IPS DF 6.9 (cell line): ENCODE data around the gene SLC25A15.

ENCODE experiments used
- DNase-seq: peaks from one replicate; pipeline ENCODE4 v3.0.0-alpha.2; 2013; ENCODE audit warnings: low read depth, low spot score
- H3K27ac ChIP-seq: one replicate; pipeline ENCODE4 v1.5.1; 2013; ENCODE audit warnings: low read length, control low read depth
- H3K27me3 ChIP-seq: 2 replicates; pipeline ENCODE4 v1.6.1; 2013; ENCODE audit warnings: mild to moderate bottlenecking, low read length; ENCODE audit not compliant: control insufficient read depth, insufficient read depth
- H3K36me3 ChIP-seq: 2 replicates; pipeline ENCODE4 v1.6.1; 2013; ENCODE audit warnings: low read length; ENCODE audit not compliant: control insufficient read depth, insufficient read depth
- H3K4me1 ChIP-seq: 2 replicates; pipeline ENCODE4 v1.6.1; 2013; ENCODE audit warnings: low read length; ENCODE audit not compliant: control insufficient read depth, insufficient read depth
- H3K4me3 ChIP-seq: 2 replicates; pipeline ENCODE4 v1.5.1; 2013; ENCODE audit warnings: mild to moderate bottlenecking, low read length
- H3K9me3 ChIP-seq: 2 replicates; pipeline ENCODE4 v1.6.1; 2013; ENCODE audit warnings: low read length, inconsistent platforms; ENCODE audit not compliant: control insufficient read depth, insufficient read depth
- WGBS: extraction: QIAGEN DNeasy Blood & Tissue Kit; methylation state at CpG from one replicate; pipeline ENCODE4 v1.1.7; 2013; ENCODE audit warnings: mixed read lengths, missing lambda C conversion rate; ENCODE audit not compliant: insufficient read length, insufficient coverage; 5-methylcytosine and 5-hydroxymethylcytosine counted together

Gene SLC25A15

GRCh38 chr13:40789275-40790153, at the start of gene SLC25A15:
SLC25A15 (plus strand) TSS chr13:40789611; CDS start chr13:40793227, 3,616 bp downstream.
- H3K27ac ChIP-seq = no peak within 1 kb of the TSS
- H3K27me3 ChIP-seq = no peaks in the 10 kb centered on the region
- no peaks in the 10 kb centered on the region for H3K36me3 ChIP-seq
- H3K4me3 ChIP-seq = peak within 1 kb of the TSS; percentile 56; the same call in 1 of the 2 replicates
- no CpG with 5 or more reads among the region's 101 CpGs for WGBS
- DNase-seq = no peak
- H3K9me3 ChIP-seq = no peaks in the 10 kb centered on the region
- no peaks in the 10 kb centered on the region for H3K4me1 ChIP-seq

DNA sequence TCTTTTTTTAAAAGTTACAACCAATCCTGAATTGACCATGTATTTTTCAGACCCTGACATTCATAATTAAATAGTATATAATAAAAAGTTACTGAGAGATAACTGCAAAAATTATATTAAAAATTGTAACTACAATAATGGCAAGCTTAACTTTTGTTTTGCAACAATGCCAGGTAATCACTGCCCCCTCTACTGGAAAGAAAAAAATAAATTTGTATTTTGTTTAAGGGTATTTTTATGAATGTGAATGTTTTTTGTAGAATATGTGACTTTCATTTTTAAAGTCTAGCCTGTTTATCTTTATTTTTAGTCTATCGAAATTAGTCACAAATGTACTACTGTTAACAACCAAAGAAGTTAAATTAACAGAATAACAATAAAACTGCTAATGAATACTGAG, 40.1 kb upstream of the SLC25A15 start:
- Histone ChIP-seq H3K36me3 (peaks cover 6% of the 10 kb centered on the region; the same call in 1 of the 2 replicates), H3K4me1 (no peaks in the 10 kb centered on the region), H3K4me3 (no peak overlapping the region), H3K27ac (no peak overlapping the region), H3K27me3 (no peaks in the 10 kb centered on the region), H3K9me3 (no peaks in the 10 kb centered on the region)
- no CpG with 5 or more reads among the region's 1 CpG for WGBS
- DNase-seq = no peak

GRCh38 chr13:40755082-40755700, 34.2 kb upstream of the SLC25A15 start:
- H3K4me3 ChIP-seq = no peak overlapping the region
- no peaks in the 10 kb centered on the region for H3K9me3 ChIP-seq
- H3K4me1 ChIP-seq = no peaks in the 10 kb centered on the region
- no peaks in the 10 kb centered on the region for H3K27me3 ChIP-seq
- WGBS = no CpG with 5 or more reads among the region's 7 CpGs
- no peak overlapping the region for H3K27ac ChIP-seq
- H3K36me3 ChIP-seq = peaks cover 4% of the 10 kb centered on the region; the same call in 1 of the 2 replicates
- DNase-seq = no peak

DNA sequence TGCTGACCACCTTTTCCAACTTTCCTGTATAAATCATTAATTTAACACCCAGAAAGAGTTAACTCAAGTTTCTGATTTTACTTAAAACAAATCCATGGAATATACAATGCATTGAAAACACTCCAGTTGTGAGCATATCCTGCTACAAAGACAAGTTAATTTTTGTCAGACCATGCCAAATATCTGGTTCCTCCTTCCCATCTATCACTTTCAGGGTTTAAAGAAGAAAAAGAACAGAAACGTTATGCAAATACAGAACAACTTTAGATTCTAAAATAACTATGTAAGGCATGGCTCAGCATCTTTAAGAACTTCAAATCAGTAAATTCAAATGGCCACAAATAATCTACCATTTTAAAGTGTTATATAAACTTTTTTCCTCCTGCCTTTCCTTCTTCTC, 33.4 kb upstream of the SLC25A15 start:
- peaks cover 4% of the 10 kb centered on the region; the same call in 1 of the 2 replicates for H3K36me3 ChIP-seq
- no peak overlapping the region for H3K27ac ChIP-seq
- no peak for DNase-seq
- WGBS = no CpG with 5 or more reads among the region's 1 CpG
- H3K4me1 ChIP-seq = no peaks in the 10 kb centered on the region
- H3K27me3 ChIP-seq = no peaks in the 10 kb centered on the region
- H3K9me3 ChIP-seq = no peaks in the 10 kb centered on the region
- H3K4me3 ChIP-seq = no peak overlapping the region

DNA sequence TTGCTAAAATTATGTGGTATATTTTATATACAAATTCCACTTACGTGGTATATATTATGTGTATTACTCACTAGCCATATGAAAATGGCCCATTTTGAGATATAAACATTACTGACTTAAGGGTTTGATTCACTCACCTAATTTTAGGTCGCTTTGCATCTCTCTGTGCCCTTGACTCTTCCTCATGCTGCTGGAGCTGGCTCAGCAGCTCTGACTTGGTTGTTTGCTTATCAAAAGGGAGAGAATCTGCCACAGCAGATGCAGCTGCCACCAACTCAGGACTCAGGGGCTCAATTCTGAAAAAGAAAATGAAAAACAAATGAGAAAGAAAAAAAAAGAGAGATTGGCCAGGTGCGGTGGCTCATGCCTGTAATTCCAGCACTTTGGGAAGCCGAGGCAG, 30.6 kb upstream of the SLC25A15 start:
- H3K4me1 ChIP-seq = no peaks in the 10 kb centered on the region
- WGBS = no CpG with 5 or more reads among the region's 4 CpGs
- no peaks in the 10 kb centered on the region; the same call in 1 of the 2 replicates for H3K36me3 ChIP-seq
- no peaks in the 10 kb centered on the region for H3K27me3 ChIP-seq
- H3K9me3 ChIP-seq = no peaks in the 10 kb centered on the region
- no peak overlapping the region for H3K4me3 ChIP-seq
- DNase-seq = no peak
- no peak overlapping the region for H3K27ac ChIP-seq

- no peak overlapping the region for H3K27ac ChIP-seq
- no peaks in the 10 kb centered on the region for H3K27me3 ChIP-seq
- no peak for DNase-seq
- WGBS = no CpG with 5 or more reads among the region's 1 CpG
- no peaks in the 10 kb centered on the region for H3K4me1 ChIP-seq
- no peaks in the 10 kb centered on the region for H3K36me3 ChIP-seq
- H3K4me3 ChIP-seq = no peak overlapping the region
- no peaks in the 10 kb centered on the region for H3K9me3 ChIP-seq
Observed at GRCh38 chr13:40762849-40763248, 26.6 kb upstream of the SLC25A15 start.

GRCh38 chr13:40764587-40765403, 24.6 kb upstream of the SLC25A15 start:
- H3K4me1 ChIP-seq = no peaks in the 10 kb centered on the region
- H3K36me3 ChIP-seq = no peaks in the 10 kb centered on the region
- DNase-seq = no peak
- H3K27me3 ChIP-seq = no peaks in the 10 kb centered on the region
- no peak overlapping the region for H3K4me3 ChIP-seq
- H3K9me3 ChIP-seq = no peaks in the 10 kb centered on the region
- no peak overlapping the region for H3K27ac ChIP-seq
- no CpG with 5 or more reads among the region's 3 CpGs for WGBS

GRCh38 chr13:40765602-40766001, 23.8 kb upstream of the SLC25A15 start:
- no peak for DNase-seq
- Histone ChIP-seq H3K27me3 (no peaks in the 10 kb centered on the region), H3K9me3 (no peaks in the 10 kb centered on the region), H3K4me1 (no peaks in the 10 kb centered on the region), H3K27ac (no peak overlapping the region), H3K4me3 (no peak overlapping the region), H3K36me3 (no peaks in the 10 kb centered on the region)
- WGBS = no CpG with 5 or more reads among the region's 1 CpG

GRCh38 chr13:40769970-40770369, 19.4 kb upstream of the SLC25A15 start:
- Histone ChIP-seq H3K27me3 (no peaks in the 10 kb centered on the region), H3K9me3 (no peaks in the 10 kb centered on the region), H3K4me3 (peak overlapping the region; percentile 87; the same call in 1 of the 2 replicates), H3K27ac (no peak overlapping the region), H3K4me1 (no peaks in the 10 kb centered on the region), H3K36me3 (no peaks in the 10 kb centered on the region)
- WGBS = no CpG with 5 or more reads among the region's 6 CpGs
- no peak for DNase-seq

DNA sequence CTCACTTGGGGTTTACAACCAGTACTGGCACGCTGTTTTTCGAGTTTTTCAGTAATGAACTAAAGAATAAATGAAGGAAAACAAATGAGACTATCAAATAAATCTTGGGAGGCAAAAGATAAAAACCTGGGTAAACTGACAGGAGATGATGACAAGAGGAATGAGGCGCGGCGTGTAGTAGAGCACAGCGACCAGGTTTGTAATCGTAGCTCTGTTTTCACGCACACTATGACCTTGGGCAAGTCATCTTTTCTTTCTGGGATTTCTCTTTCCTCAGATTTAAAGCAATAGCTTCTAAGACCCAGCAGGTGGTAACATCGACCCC, 18.8 kb upstream of the SLC25A15 start:
- Histone ChIP-seq H3K9me3 (no peaks in the 10 kb centered on the region), H3K27ac (no peak overlapping the region), H3K36me3 (no peaks in the 10 kb centered on the region), H3K4me3 (peak overlapping the region; percentile 87), H3K4me1 (no peaks in the 10 kb centered on the region), H3K27me3 (no peaks in the 10 kb centered on the region)
- WGBS = no CpG with 5 or more reads among the region's 9 CpGs
- no peak for DNase-seq
